ENCODE measurements around the gene TCFL5.

The TCFL5 gene

DNA sequence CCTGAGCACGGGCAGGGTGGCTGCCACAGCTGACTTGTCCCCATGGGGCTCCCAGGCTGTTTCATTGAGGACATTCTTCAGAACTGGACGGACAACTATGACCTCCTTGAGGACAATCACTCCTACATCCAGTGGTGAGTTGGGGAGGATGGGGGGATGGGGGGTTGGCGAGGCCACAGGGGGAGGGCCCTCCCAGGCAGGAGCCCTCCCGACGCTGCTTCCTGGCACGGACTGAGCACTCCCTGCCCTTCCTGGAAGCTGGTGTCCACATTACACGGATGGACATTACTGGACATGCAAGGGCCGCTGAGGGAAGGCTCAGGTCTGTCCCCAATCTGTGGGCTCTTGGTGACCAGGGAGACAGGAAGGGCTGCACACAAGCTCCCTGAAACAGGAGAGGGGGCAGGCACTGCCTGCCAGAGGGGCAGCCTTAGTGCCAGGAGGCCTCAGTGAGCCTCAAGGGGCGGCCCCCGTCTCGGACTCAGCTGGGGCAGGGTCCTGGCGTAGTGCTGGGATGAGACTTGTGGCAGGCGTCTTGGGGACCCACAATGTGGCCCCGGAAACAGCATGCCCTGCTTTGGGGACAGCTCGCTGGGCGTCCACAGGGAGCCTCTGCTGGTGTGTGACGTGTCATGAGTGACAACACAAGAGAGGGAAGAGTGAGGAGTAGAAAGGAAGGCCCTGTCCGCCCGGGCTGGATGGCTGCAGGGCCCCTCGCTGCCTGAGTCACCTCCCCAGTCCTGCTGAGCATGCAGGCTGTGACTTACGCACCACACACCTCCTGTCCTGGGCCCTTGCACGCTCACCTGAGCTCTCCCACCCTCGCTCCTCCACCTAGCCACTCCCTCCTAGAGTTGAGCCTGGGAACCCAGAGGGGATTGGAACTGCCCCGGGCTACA is 51.8 kb downstream of the TCFL5 start:
- DNase-seq (ENCODE audit: low spot score) = no peak

DNA sequence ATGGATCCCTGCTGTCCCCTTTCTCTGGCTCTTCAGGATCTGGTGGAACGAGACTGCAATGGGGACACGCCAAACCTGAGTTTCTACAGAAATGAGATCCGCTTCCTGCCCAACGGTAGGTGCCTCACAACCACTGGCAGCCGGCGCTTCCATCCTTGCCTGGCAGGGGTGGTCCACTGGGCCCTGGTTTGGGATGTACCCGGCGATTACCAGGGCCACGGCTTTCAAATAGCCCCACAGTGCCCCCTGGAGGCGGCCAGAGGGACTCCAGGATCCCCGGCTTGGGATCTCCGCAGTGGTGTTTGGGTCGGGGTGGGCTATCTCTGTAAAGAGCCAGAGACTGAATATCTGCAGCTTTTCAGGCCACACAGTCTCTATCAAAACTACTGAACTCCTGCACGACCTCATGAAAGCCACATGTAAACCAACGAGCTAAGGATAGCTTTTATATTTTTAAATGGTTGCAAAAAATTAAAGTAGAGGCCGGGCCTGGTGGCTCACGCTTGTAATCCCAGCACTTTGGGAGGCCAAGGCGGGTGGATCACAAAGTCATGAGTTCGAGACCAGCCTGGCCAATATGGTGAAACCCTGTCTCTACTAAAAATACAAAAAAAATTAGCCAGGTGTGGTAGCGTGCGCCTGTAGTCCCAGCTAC is 53.3 kb downstream of the TCFL5 start:
- DNase-seq (ENCODE audit: low spot score) = peak; percentile 67

DNA sequence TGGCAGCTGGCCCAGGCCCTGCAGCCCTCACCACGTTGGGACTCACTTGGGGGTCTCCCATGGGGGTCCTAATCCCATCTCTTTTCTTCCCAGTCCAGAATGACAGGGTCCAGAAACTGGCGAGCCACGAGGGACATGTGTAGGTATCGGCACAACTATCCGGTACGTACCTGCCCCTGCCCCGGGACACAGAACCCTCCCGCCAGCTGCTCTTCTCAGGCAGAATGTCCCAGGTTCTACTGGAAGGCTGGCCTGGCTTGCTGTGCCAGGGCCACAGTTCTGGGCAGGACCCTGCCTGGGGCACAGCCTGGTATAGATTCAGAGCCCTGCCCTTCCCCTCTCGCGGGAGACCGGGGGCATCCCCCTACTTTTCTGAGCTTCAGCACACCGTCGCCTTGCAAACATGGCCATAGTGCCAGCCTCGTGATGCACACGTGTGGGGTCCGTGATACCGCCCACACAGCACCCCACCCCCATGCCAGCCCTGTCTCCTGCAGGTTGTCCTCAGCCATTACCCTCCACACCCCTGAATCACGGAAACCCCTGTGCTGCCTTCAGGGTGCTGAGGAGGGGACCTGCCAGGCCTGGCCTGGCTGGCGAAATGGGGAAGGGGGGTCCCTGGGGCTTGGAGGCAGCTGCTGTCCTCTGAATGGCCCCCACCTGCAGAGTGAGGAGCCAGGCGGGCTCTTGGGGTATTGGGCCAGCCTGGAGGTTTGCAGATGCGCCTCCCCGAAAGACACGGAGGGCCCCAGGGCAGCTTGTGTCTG is 54.0 kb downstream of the TCFL5 start:
- DNase-seq (ENCODE audit: low spot score) = no peak

DNA sequence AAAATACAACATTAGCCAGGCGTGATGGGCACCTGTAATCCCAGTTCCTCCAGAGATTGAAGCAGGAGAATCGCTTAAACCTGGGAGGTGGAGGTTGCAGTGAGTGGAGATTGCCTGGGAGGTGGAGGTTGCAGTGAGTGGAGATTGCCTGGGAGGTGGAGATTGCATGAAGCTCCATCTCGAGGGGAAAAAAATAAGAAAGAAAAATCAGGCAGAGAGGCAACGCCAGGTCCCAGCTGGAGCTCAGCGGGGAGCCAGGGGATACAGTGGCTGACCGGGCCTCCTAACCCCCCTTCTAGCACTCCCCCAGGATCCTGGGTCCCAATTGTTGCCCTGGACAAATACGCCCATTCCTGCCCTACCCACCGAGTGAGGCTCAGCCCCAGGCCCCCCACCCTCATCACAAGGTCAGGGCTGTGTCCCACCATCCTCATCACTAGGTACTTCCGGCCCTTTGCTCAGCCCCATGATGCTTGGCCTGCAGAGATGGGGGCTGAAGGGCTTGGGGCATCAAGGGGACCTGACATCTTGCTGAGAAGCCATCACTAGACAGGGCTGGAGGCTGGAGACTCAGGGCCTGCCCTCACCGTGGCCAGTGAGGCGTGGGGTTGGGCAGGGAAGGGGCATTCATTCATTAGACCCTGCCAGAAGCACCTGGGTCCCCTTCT is 55.1 kb downstream of the TCFL5 start:
- no peak for DNase-seq (ENCODE audit: low spot score)

- DNase-seq (ENCODE audit: low spot score) = no peak
Measured at GRCh38 chr20:62805711-62806382, 55.8 kb downstream of the TCFL5 start.

GRCh38 chr20:62805155-62805710 is 56.4 kb downstream of the TCFL5 start:
- no peak for DNase-seq (ENCODE audit: low spot score)

DNA sequence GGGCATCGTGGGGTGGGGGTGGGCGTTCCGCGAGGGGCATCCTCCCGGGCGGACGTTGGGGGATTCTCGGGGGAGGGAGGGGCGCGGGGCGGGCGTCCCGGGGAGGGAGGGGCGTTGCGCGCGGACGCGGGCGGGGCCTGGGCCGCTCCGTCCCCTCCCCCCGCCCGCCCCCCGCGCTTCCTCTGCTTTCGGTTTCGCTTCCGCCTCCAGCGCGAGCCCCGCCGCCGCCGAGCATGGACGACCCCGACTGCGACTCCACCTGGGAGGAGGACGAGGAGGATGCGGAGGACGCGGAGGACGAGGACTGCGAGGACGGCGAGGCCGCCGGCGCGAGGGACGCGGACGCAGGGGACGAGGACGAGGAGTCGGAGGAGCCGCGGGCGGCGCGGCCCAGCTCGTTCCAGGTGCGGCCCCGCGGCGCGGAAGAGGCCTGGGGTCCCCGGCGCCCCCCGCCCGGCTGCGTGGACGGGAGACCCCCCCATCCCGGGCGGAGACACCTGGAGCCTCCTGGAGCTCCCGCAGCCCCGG is 56.9 kb downstream of the TCFL5 start, which contains the start of gene OGFR:
Gene OGFR (plus strand): TSS at position 209 of the 528 bp plus-strand sequence. CDS start 25 bp downstream, at position 234.
- peak; percentile 67 for DNase-seq (ENCODE audit: low spot score)

DNA sequence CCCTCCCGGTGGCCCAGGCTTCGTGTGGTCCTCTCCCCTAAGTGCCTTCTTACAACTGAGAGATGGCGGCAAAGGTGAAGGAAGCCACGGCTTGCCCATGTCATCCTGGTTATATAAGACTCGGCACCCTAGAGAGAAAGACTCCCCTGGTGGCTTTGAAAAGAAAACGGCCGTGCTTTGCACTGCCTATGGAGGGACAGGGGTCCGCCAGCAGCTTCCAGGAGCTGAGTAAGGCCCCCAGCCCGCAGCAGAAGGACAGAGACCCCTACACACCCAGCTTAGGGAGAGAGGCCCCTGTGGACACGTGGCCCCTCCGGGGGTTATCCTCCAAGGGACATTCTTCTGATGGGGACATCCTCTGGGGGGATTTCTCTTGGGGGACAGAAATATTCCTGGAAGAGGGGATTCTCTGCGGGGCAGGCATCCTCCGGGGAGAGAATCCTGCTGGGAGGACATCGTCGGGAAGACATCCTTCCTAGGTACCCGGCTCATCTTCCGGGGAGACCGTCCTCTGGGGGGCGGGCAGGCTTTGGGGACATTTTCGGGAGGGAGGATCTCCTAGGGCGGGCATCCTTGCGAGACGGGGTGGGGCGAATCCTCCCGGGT is 57.5 kb downstream of the TCFL5 start:
- no peak for DNase-seq (ENCODE audit: low spot score)

- no peak for DNase-seq (ENCODE audit: low spot score)
Measured at GRCh38 chr20:62802026-62802712, 59.5 kb downstream of the TCFL5 start.

GRCh38 chr20:62801284-62802010 is 60.2 kb downstream of the TCFL5 start:
- no peak for DNase-seq (ENCODE audit: low spot score)

- no peak for DNase-seq (ENCODE audit: low spot score)
Measured at GRCh38 chr20:62800314-62801259, 61.0 kb downstream of the TCFL5 start.

DNA sequence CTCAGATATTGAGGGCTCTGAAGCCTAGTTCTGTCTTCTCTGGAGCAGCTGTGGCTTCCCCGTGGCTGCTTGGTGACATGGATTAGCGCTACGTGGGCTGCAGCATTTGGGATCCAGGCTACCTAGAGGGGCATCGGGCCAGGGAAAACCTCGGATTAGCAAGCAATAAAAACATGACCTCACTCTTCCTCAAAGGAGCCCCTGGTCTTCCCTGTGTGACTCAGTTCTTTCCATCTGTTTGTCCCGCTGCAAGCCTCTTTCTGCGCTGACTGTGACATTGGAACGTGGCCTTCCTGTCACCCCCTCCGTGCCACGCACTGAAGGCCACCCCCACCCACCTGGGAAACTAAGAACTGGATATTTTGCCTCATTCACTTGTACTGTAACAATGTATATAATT is 61.7 kb downstream of the TCFL5 start:
- DNase-seq (ENCODE audit: low spot score) = no peak

DNA sequence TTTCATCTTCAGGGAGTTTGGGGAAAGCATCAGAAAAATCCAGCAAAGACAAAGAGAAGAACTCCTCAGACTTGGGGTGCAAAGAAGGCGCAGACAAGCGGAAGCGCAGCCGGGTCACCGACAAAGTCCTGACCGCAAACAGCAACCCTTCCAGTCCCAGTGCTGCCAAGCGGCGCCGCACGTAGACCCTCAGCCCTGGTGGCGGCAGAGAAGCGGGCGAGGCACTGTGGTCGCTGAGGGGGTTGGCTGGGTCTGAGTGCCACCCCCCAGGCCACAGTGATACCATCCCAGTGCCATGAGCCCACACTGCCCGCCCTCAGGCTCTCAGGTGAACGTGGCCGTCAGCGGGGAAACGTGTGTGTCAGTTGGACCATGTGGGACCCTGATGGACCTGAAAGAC is 62.2 kb downstream of the TCFL5 start:
- DNase-seq (ENCODE audit: low spot score) = no peak

GRCh38 chr20:62799036-62799435 is 62.6 kb downstream of the TCFL5 start:
- DNase-seq (ENCODE audit: low spot score) = no peak

- no peak for DNase-seq (ENCODE audit: low spot score)
Measured at GRCh38 chr20:62797671-62798532, 63.7 kb downstream of the TCFL5 start.

DNA sequence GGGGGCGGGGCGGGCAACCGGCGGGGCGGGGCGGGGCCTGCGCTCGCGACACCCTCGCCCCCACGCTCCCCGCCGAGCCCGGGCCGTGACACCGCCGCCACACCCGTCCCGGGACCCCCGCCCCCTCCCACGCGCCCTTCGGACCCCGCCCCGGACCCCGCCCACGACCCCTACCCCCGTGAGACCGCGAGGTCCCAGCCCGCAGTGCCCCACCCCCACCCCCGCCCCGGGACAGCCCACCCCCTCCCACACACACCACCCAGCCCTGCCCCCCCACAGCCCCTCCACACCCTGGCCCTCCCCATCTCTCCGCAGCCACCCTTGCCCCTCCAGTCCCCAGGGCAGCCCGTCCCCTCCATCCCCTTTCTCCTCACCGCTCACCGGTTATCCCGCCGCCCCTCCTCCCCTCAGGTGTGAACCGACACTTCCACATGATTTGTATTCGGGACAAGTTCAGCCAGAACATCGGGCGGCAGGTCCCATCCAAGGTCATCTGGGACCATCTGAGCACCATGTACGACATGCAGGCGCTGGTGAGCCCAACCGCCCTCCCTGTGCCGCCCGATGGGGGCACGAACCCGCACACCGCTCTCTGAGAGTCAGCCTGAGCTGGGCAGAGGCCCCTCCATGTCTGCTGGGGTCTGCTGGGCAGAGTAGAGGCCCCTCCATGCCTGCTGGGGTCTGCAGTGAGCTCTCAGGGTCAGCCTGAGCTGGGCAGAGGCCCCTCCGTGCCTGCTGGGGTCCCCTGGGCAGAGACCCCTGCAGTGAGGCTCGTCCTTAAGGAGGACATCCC is 64.7 kb downstream of the TCFL5 start:
- no peak for DNase-seq (ENCODE audit: low spot score)
